Activated CD4-positive, alpha-beta T cell treated with anti-CD3 and anti-CD28 coated beads, Interleukin-2, amount 50 U/mL, for 24 hours (primary cell): ENCODE measurements around the gene LAMA3.

Source experiments
- DNase-seq, 2 donors: peaks; one replicate each; pipeline ENCODE4 v3.0.0-alpha.2; 2020; ENCODE audit warnings: low read depth in 1 of 2, low spot score in 1 of 2

LAMA3 gene

GRCh38 chr18:23758281-23758680 is 69.0 kb downstream of the LAMA3 start:
- no peak for DNase-seq

- DNase-seq, result no peak
Observed at GRCh38 chr18:23761941-23762340, 72.7 kb downstream of the LAMA3 start.

- DNase-seq, result no peak
Observed at GRCh38 chr18:23763343-23763742, 74.1 kb downstream of the LAMA3 start.

- no peak for DNase-seq
Observed at GRCh38 chr18:23765931-23766330, 76.7 kb downstream of the LAMA3 start.

GRCh38 chr18:23772327-23773024 is 83.2 kb downstream of the LAMA3 start:
- DNase-seq, result no peak

- DNase-seq, result no peak
Observed at GRCh38 chr18:23776306-23776705, 87.1 kb downstream of the LAMA3 start.

GRCh38 chr18:23778828-23779227 is 89.6 kb downstream of the LAMA3 start:
- no peak for DNase-seq

- DNase-seq, result no peak
Observed at GRCh38 chr18:23779696-23780303, 90.5 kb downstream of the LAMA3 start.

GRCh38 chr18:23784832-23785245 is 95.6 kb downstream of the LAMA3 start:
- DNase-seq, result no peak

GRCh38 chr18:23793051-23793450 is 103.8 kb downstream of the LAMA3 start:
- DNase-seq, result no peak

- DNase-seq, result no peak
Observed at GRCh38 chr18:23793985-23794867, 105.0 kb downstream of the LAMA3 start.

GRCh38 chr18:23798249-23798648 is 109.0 kb downstream of the LAMA3 start:
- no peak for DNase-seq

GRCh38 chr18:23798824-23799223 is 109.6 kb downstream of the LAMA3 start:
- DNase-seq, result no peak

GRCh38 chr18:23799540-23799939 is 110.3 kb downstream of the LAMA3 start:
- no peak for DNase-seq

GRCh38 chr18:23800902-23801301 is 111.6 kb downstream of the LAMA3 start:
- no peak for DNase-seq

- no peak for DNase-seq
Observed at GRCh38 chr18:23802817-23803216, 113.6 kb downstream of the LAMA3 start.

- DNase-seq, result no peak
Observed at GRCh38 chr18:23803755-23804154, 114.5 kb downstream of the LAMA3 start.

- no peak for DNase-seq
Observed at GRCh38 chr18:23805898-23806297, 116.6 kb downstream of the LAMA3 start.

GRCh38 chr18:23809415-23809814 is 120.2 kb downstream of the LAMA3 start:
- no peak for DNase-seq

GRCh38 chr18:23810396-23810795 is 121.1 kb downstream of the LAMA3 start:
- no peak for DNase-seq

GRCh38 chr18:23811176-23811575 is 121.9 kb downstream of the LAMA3 start:
- no peak for DNase-seq
